GM23338 (cell line): ENCODE measurements around the gene C13orf46. TPM values are rescaled to one million over a fixed set of nuclear protein-coding genes. Genes with fewer than 3 reads are reported as not detected.

Source experiments
- ATAC-seq: fragments of 200-7000 bp; cut with Tn5 transposase; 3 replicates; pipeline ENCODE4 v1.9.1; 2020
- DNase-seq: peaks from one replicate; pipeline ENCODE4 v3.0.0-alpha.2; 2015; ENCODE audit warnings: low spot score
- H2AFZ ChIP-seq: fragments of 200-600 bp; sonication (generic); 2 replicates; pipeline ENCODE4 v1.8.0; 2016; ENCODE audit warnings: antibody characterized with exemption, mild to moderate bottlenecking, moderate library complexity
- H3F3A ChIP-seq: fragments of 200-600 bp; sonication (generic); replicated peaks from 2 replicates; pipeline ENCODE4 v1.8.0; 2017; ENCODE audit warnings: antibody characterized with exemption, mixed run types, low read depth
- H3K27ac ChIP-seq: fragments of 200-600 bp; sonication (generic); 2 replicates; pipeline ENCODE4 v1.6.1; 2016; ENCODE audit warnings: low read depth
- H3K27me3 ChIP-seq: fragments of 200-600 bp; sonication (generic); 2 replicates; pipeline ENCODE4 v1.8.0; 2016; ENCODE audit warnings: mild to moderate bottlenecking, mixed run types, moderate library complexity; ENCODE audit not compliant: insufficient read depth
- H3K36me3 ChIP-seq: fragments of 200-600 bp; sonication (generic); 2 replicates; pipeline ENCODE4 v1.8.0; 2016; ENCODE audit warnings: mild to moderate bottlenecking; ENCODE audit not compliant: insufficient read depth
- H3K4me1 ChIP-seq: fragments of 200-600 bp; sonication (generic); 2 replicates; pipeline ENCODE4 v1.8.0; 2016; ENCODE audit warnings: mild to moderate bottlenecking, moderate library complexity; ENCODE audit not compliant: insufficient read depth
- H3K4me2 ChIP-seq: fragments of 200-600 bp; sonication (generic); 2 replicates; pipeline ENCODE4 v1.7.1; 2017; ENCODE audit warnings: mixed run types
- H3K4me3 ChIP-seq: fragments of 200-600 bp; sonication (generic); 2 replicates; pipeline ENCODE4 v1.6.1; 2016; ENCODE audit warnings: mixed run types
- H3K79me2 ChIP-seq: fragments of 200-600 bp; sonication (generic); replicated peaks from 2 replicates; pipeline ENCODE4 v1.8.0; 2017; ENCODE audit warnings: mild to moderate bottlenecking; ENCODE audit not compliant: insufficient read depth
- H3K9me2 ChIP-seq: fragments of 200-600 bp; sonication (generic); 2 replicates; pipeline ENCODE4 v1.8.0; 2017; ENCODE audit not compliant: insufficient read depth
- H4K20me1 ChIP-seq: fragments of 200-600 bp; sonication (generic); replicated peaks from 2 replicates; pipeline ENCODE4 v1.8.0; 2017; ENCODE audit warnings: mild to moderate bottlenecking; ENCODE audit not compliant: insufficient read depth
- H3K27ac Mint-ChIP-seq: 2 replicates; pipeline ENCODE4 v1.8.0; 2020; ENCODE audit warnings: inconsistent platforms, mild to moderate bottlenecking, moderate library complexity, mixed read lengths
- H3K27me3 Mint-ChIP-seq: 3 replicates; pipeline ENCODE4 v1.8.0; 2022; ENCODE audit warnings: low read depth, mild to moderate bottlenecking, moderate library complexity, mixed read lengths, inconsistent platforms; ENCODE audit not compliant: insufficient read depth, poor library complexity
- H3K36me3 Mint-ChIP-seq: 3 replicates; pipeline ENCODE4 v1.8.0; 2021; ENCODE audit warnings: low read depth, mild to moderate bottlenecking, inconsistent platforms, moderate library complexity, mixed read lengths
- H3K4me1 Mint-ChIP-seq: 3 replicates; pipeline ENCODE4 v1.8.0; 2020; ENCODE audit warnings: mild to moderate bottlenecking, inconsistent platforms, mixed read lengths
- H3K4me3 Mint-ChIP-seq: 3 replicates; pipeline ENCODE4 v1.8.0; 2021; ENCODE audit warnings: moderate library complexity, mild to moderate bottlenecking, inconsistent platforms, mixed read lengths
- H3K9me3 Mint-ChIP-seq: 3 replicates; pipeline ENCODE4 v1.8.0; 2020; ENCODE audit warnings: moderate library complexity, mild to moderate bottlenecking, inconsistent platforms, mixed read lengths
- CREB1 ChIP-seq: fragments of 250-450 bp; sonication (Bioruptor Pico); IDR thresholded peaks from 2 replicates; pipeline ENCODE4 v1.5.0; 2020; ENCODE audit warnings: low read depth, mild to moderate bottlenecking, moderate library complexity
- CTCF ChIP-seq, 2 experiments: fragments of 200-600 bp in 1 of 2; sonication (generic) in 1 of 2; conservative IDR thresholded peaks; 2 replicates each; pipeline versions ENCODE4 v1.5.1 to v1.6.1; 2016 to 2017; ENCODE audit warnings: antibody characterized with exemption in 2 of 2, low read depth in 2 of 2, mild to moderate bottlenecking in 2 of 2, moderate library complexity in 1 of 2
- EZH2 ChIP-seq: fragments of 200-600 bp; sonication (generic); IDR thresholded peaks from one replicate; pipeline ENCODE4 v1.8.0; 2017; ENCODE audit warnings: antibody characterized with exemption, mild to moderate bottlenecking, low read depth; ENCODE audit not compliant: unreplicated experiment
- NANOG ChIP-seq: IDR thresholded peaks from 2 replicates; pipeline ENCODE4 v1.6.1; 2016; ENCODE audit warnings: antibody characterized with exemption, borderline replicate concordance
- POLR2AphosphoS5 ChIP-seq: IDR thresholded peaks from 2 replicates; pipeline ENCODE4 v1.6.1; 2016; ENCODE audit warnings: antibody characterized with exemption, low read depth
- REST ChIP-seq: IDR thresholded peaks from one replicate; pipeline ENCODE4 v1.6.1; 2018; ENCODE audit warnings: antibody characterized with exemption; ENCODE audit not compliant: unreplicated experiment
- ZNF331 ChIP-seq: fragments of 250-450 bp; sonication (Bioruptor Pico); IDR thresholded peaks from 2 replicates; pipeline ENCODE4 v1.5.0; 2020; ENCODE audit warnings: low read depth, mild to moderate bottlenecking, moderate library complexity
- polyA plus RNA-seq: library from polyadenylated mRNA; unstranded; fragments of >200 nt; fragmentation: Nextera tagmentation; extraction: Ambion mirVana; gene quantifications from 2 replicates; pipeline ENCODE4 v1.2.1, GENCODE V29; 2016
- total RNA-seq: library from RNA; depleted of rRNA; stranded (reverse); fragments of >200 nt; shearing (Covaris generic); gene quantifications from 2 replicates; pipeline ENCODE4 v1.2.3, GENCODE V29; 2014

C13orf46 gene
- total and polyA plus RNA-seq, 2 experiments from 2014 or later: 0.44 to 1.5 TPM

- Histone ChIP-seq H4K20me1 (no peaks in the 10 kb centered on the region), H3K4me2 (no peak overlapping the region), H3K36me3 (no peaks in the 10 kb centered on the region), H3K27me3 (no peaks in the 10 kb centered on the region), H3K27ac (no peak overlapping the region), H2AFZ (no peak overlapping the region), H3K79me2 (no peaks in the 10 kb centered on the region), H3K9me2 (no peaks in the 10 kb centered on the region), H3K4me1 (no peaks in the 10 kb centered on the region), H3K4me3 (no peak overlapping the region), H3F3A (no peaks in the 10 kb centered on the region)
- DNase-seq: no peak
- H3K4me1 Mint-ChIP-seq: peaks cover 7% of the 10 kb centered on the region
- H3K9me3 Mint-ChIP-seq: no peaks in the 10 kb centered on the region; the same call in 2 of the 3 replicates
- TF ChIP-seq ZNF331: no peak
- TF ChIP-seq EZH2: no peak
- TF ChIP-seq CTCF (conservative IDR thresholded peaks at IDR 0.05; ENCODE audit: low read depth in 2 of 2): no peak
- H3K27me3 Mint-ChIP-seq: peaks cover 4% of the 10 kb centered on the region
- no peak overlapping the region for H3K4me3 Mint-ChIP-seq
- H3K27ac Mint-ChIP-seq: no peak overlapping the region
- no peak for ATAC-seq
- H3K36me3 Mint-ChIP-seq: no peaks in the 10 kb centered on the region; the same call in 2 of the 3 replicates
Observed at GRCh38 chr13:113927661-113928581, 46.0 kb downstream of the C13orf46 start.

- no peaks in the 10 kb centered on the region for H3K36me3 ChIP-seq
- Mint-ChIP-seq H3K4me1 (peaks cover 7% of the 10 kb centered on the region), H3K36me3 (no peaks in the 10 kb centered on the region; the same call in 2 of the 3 replicates), H3K27ac (no peak overlapping the region), H3K4me3 (no peak overlapping the region), H3K27me3 (peaks cover 2% of the 10 kb centered on the region), H3K9me3 (peaks cover 4% of the 10 kb centered on the region)
- no peak overlapping the region for H2AFZ ChIP-seq
- no peaks in the 10 kb centered on the region for H3K9me2 ChIP-seq
- ATAC-seq (no peak), DNase-seq (no peak)
- no peak overlapping the region for H3K27ac ChIP-seq
- no peaks in the 10 kb centered on the region for H3K4me1 ChIP-seq
- no peak overlapping the region for H3K4me2 ChIP-seq
- H3K27me3 ChIP-seq: no peaks in the 10 kb centered on the region
- no peaks in the 10 kb centered on the region for H4K20me1 ChIP-seq
- H3K79me2 ChIP-seq: no peaks in the 10 kb centered on the region
- TF ChIP-seq EZH2 (no peak), NANOG (no peak), POLR2AphosphoS5 (no peak), REST (no peak), CREB1 (no peak)
- H3F3A ChIP-seq: no peaks in the 10 kb centered on the region
- no peak overlapping the region for H3K4me3 ChIP-seq
Observed at GRCh38 chr13:113926951-113927660, 46.8 kb downstream of the C13orf46 start.
